Kidney tubule cell (primary cell): ENCODE results near the gene GPC3.
"Not testable (repeated sequence)": the region's sequence is repeated elsewhere in the genome, so short reads cannot be mapped to it uniquely, and the experiment has no call there.

Experiments
- DNase-seq: peaks from one replicate; pipeline ENCODE4 v3.0.0-alpha.2; 2018; ENCODE audit warnings: low spot score

GPC3 gene

GRCh38 chrX:133926099-133926498 lies 59.3 kb downstream of the GPC3 start:
- no peak for DNase-seq

- DNase-seq, result no peak
Measured at GRCh38 chrX:133924548-133924947, 60.8 kb downstream of the GPC3 start.

DNA sequence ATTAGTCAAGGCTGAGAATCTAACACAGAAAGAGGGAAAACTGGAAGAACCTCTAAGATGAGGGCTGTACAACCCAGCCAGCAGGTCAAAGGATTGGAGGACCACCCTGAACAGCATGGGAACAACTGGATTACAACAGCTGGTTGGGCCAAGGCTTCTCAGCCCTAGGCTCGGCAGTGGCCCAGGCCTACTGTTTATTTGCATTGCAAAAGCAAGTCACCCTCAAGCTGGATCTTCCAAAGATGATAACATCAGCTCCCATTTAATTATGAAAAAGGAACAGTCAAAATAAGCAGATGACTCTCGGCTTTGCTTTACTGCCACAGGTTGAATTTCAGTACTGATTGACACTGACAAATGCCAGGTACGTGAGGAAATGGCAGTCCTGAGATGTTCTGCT lies 61.8 kb downstream of the GPC3 start:
- no peak for DNase-seq

DNA sequence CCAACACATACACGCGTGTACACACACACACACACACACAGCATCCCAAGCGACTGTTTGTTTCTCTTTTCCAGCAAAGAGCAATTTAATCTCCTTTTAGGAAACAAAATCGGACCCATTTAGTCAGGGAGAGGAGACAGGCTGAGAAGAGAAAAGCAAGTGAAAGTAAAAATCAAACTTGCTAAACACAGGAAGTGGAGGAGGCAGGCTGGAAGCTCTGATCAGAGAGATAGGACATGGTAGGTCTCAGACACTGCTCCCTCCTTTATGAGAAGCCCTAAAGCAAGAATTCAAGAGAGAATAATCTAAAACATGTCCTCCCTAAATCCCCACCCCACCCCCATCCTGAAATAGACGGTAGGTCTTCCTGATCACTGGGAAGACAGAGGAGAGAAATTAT lies 62.3 kb downstream of the GPC3 start:
- no peak for DNase-seq

DNA sequence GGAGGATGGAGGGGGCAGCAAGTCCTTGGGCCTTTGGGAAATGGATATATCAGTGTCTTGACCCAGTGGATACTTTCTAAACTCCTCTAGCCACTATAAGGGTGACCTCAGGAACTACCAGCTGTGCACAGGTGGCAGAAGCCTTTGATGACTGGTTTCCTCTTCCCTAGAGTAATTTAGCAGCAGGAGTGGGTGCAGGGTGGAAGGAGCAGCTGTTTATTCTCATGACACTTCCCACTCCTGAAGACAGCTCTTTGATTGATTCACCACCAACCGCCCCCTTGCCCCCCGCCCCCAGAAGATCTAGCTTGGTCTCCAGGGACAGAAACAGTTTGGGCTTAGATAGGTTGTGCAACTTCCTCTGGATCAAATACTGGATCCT lies 63.0 kb downstream of the GPC3 start:
- no peak for DNase-seq

DNA sequence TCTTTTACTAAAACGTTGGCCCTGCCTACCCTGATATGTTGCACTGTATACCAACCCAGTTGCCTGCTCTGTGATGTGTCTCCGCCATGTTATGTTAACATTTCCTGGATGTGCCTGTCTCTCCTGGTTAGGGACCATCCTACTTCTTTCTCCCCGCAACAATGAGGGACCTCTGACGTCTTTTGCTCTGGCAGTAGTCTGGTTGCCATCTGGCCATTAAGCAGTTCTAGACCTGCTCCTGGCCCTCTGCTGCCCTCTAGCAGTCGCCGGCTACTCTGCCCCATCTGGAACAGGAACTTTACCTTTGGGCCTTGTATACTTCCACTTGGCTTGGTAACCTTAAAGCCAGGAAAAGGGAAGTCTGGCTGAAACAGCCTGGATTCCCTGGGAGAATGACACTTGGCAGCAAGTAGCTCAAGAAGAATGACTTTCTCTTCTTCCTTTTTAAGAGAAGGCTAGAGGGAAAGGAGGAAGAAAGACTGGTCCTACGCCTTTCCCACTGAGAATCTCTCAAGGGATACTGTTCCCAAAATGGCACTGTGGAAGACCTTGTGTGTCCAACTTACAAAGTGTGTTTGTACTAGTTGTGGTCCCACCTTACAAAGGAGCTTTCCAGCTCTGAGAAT lies 63.5 kb downstream of the GPC3 start:
- peak; percentile 60 for DNase-seq

DNA sequence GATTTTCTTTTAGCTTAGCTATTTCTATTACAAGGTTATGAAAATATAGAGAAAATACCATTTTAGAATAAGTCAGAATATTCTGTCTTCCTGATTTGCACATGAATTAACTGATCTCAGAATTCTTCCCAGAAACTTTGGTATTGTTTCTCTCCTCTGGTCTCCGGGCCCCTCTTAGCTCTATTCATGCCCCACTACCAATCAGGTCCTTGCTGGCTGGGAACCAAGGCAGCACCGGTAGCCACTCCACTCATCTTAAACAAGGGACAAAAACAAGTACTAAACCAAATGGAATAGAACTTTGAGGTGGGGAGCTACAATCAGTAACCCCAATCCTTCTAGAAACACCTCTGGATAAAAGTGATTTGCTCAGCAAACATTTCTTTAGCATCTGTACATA lies 64.3 kb downstream of the GPC3 start:
- no peak for DNase-seq

- DNase-seq, result no peak
Measured at GRCh38 chrX:133918361-133918771, 67.0 kb downstream of the GPC3 start.

DNA sequence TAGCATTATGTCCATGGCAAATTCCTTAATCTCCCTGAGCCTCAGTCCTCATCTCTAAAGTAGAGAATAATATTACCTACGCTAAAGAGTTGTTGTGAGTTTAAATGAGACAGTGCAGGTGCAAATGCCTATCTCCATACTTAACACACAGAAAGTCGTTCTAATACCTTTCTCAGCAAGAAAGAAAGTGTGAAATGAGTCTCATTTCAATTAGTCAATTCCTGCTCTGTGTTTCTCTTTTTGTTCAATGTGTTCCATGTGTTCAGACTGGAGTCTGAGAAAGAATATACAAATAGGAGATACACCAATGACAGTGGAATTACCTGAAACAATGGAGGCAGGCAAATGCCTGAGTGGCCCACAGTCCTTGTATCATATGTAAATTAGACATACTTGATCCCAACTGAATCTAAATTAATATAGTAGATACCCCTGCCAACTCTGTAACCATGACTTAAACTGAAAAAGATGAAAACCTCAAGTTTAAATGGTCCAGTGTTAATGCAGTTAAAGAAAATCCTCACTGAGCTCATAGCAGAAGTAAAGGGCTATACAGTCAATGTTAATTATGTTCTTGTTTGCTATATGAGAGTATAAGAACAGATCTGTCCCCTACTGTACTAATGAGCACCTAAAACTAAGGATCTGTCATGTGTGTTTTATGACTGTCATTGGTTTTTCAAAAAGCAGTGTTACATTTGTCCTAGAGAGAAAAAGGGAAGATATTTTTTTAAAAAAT lies 68.2 kb downstream of the GPC3 start:
- no peak for DNase-seq

- no peak for DNase-seq
Measured at GRCh38 chrX:133913658-133914388, 71.6 kb downstream of the GPC3 start.

- no peak for DNase-seq
Measured at GRCh38 chrX:133913009-133913408, 72.4 kb downstream of the GPC3 start.

DNA sequence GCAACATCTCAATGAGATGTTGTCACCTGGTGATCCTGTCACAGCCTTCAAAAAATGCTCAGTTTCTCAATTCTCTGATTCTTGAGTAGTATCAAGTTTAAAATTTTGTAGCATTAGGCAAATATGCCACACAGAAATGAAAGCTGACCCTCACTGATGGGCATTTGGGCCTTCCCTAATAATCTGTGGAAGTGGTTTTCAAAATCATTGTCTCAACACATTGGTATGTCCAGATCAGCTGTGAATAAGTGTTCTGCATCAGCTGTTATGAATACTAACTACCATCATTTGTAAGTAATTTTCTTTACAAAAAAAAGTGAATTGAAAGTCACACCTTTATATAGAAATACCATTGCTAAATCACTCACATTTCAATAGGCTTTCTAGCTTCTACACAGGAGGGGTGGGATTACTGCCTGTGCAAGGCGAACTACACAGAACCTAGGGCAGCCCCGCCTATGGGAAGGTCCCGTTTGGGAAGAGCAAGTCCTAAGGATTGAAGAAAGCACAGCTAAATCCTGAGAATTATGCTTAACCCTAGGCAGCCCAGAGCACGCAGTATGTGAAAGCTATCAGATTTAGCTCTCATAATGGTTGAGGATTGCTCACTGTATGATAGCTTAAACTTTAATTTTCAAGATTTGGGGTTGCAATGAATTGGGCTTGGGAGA lies 73.4 kb downstream of the GPC3 start:
- DNase-seq, result peak; percentile 50

- DNase-seq, result no peak
Measured at GRCh38 chrX:133910539-133910938, 74.9 kb downstream of the GPC3 start.

DNA sequence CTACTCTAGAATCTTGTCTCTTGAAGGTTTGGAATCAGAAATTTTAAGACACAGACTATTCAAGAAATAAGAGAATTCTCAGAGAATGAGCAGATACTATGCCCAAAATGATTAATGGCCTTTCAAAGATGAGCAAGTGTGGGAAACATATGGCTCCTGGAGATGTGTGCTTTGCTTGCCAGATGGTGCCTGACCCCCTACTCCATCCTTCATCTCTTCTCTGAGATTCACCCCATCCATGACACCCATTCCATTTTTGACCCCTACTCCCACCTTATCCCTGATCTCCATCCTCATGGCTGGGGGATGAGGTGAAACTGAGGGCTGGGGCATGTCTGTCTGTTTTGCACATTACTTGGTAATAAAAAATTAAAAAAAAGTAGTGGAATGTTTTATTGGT lies 75.5 kb downstream of the GPC3 start:
- DNase-seq, result no peak

GRCh38 chrX:133908223-133908955 lies 77.0 kb downstream of the GPC3 start:
- DNase-seq, result no peak

GRCh38 chrX:133907606-133908005 lies 77.8 kb downstream of the GPC3 start:
- DNase-seq, result no peak

- no peak for DNase-seq
Measured at GRCh38 chrX:133905305-133905704, 80.1 kb downstream of the GPC3 start.

GRCh38 chrX:133897593-133898163 lies 87.7 kb downstream of the GPC3 start:
- DNase-seq, result no peak

DNA sequence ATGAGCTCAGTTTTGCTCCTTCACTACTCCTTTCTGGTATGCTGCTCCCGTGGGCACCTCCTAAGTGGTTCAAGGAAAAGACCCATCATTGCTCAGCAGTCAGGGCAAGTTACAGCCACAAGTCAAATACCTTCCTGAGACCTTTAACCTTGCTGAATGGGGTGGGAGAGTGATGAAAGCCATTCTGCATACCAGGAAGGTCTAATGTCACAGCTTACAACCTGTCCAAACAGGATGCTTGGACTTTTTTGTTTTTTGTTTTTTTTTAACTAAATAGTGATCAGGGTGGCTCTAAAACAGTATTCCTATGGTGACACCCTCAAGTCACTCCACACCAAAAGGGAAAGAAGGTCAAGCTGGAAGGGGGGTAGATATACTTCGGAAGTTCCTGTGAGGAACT lies 93.1 kb downstream of the GPC3 start:
- DNase-seq, result peak; percentile 42

- DNase-seq, result no peak
Measured at GRCh38 chrX:133888984-133889383, 96.4 kb downstream of the GPC3 start.

DNA sequence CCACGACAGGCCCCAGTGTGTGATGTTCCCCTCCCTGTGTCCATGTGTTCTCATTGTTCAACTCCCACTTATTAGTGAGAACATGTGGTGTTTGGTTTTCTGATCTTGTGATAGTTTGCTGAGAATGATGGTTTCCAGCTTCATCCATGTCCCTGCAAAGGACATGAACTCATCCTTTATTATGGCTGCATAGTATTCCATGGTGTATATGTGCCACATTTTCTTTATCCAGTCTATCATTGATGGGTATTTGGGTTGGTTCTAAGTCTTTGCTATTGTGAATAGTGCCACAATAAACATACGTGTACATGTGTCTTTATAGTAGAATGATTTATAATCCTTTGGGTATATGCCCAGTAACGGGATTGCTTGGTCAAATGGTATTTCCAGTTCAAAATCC lies 97.3 kb downstream of the GPC3 start:
- not testable (repeated sequence) for DNase-seq
